GM21526 (cell line): ENCODE data around the gene SLC6A7.

ENCODE experiments used
- ATAC-seq: cut with Tn5 transposase; IDR thresholded peaks from one replicate; pipeline ENCODE4 v1.9.1; 2021; ENCODE audit warnings: moderate library complexity; ENCODE audit not compliant: unreplicated experiment, low FRiP score

The SLC6A7 gene

DNA sequence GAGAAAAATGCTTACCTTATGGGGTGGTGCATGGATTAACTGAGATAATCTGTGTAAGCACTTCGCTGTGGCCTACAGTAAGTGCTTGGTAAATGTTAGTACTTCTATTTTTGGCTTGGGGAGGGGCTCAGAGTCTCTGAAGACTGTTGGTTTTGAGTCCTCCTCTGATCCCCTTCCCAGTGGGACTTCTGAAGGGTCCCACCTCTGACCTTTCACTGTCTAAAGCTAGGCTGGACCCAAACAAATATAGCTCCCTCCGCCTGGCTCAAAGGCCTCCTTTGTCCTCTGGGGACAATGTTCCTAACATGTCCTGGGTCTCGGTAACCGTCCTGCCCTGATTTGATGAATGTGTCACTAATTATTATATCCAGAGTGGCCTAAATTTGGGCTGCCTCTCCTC is 64.9 kb downstream of the SLC6A7 start:
- no peak for ATAC-seq

DNA sequence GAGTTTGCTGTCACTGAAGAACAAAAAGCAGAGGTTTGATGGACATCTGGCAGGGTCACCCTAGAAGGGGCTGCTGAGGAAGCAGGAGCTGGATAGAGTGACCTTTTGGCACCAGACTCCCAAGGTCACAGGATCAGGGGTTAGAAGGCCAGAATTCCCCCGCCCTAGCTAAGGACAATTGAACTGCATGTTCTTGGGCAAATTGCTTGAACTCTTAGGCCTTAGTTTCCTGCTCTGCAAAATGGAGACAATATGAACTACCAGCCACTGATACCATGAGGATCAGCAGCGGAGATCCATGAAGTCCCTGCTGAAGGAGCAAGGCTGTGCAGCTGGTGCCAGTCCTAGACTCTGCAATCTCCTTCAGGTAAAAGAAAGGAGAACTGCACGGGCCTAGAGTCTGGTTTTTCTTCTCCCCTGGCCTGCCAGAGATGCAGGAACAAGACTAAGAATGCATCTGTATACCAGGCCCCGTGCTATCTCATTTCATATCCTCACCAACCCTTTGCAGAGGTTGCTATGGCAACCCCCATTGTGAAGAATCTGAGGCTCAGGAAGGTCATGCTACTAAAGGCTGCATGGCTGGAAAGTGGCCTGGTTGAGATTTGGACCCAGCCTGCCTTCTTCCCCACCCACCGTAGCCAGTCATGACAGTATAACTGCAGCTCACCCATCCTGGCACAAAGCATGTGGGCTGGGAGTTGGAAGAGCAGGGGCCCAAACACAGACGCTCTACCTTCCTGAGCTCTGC is 66.0 kb downstream of the SLC6A7 start:
- no peak for ATAC-seq

DNA sequence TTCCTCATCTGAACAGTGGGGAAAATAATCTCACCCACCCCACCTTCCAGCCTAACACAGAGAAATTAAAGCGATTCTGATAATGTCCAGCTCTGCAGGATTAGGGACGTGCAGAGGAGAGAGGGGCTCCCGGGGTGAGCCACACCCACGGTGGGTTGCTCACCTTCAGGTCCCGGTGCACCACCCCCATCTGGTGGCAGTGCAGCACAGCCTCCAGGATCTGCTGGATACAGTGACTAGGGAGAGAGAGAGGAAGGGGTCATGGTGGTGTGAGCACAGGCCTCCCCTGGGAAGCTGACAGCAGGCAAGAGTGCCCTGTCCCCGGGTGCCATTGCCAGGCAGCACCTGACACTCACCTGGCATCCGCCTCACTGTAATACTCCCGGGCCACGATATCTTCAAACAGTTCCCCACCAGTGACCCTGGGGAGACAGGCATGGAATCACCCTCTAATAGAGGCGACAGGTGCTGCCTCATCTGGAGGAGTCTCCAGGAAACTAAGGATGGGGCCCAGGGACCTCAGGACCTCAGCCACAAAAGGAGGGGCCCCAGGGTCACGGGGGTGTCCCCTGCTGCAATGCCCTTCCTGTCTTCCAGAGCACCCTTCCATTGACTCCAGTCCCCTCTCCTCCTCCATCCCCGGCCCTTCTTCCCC is 66.7 kb downstream of the SLC6A7 start:
- ATAC-seq: no peak

DNA sequence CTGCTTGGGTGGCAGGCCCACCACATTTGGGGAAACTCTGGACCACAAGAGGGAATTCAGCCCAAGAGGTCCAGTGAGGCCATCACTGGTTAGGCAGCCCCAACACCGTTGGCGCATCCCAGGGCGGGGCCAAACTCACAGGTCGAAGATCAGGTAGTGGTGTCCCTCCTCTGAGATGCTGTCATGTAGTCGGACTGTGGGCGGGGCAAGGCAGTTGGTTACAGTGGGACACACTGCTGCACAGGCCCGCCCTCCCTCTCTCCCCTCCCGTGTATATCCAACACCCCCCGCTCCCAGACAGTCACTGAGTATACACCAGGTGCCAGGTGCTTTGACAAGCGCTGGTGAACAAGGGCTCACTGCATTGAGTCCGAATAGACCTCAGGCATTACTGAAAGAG is 67.6 kb downstream of the SLC6A7 start:
- no peak for ATAC-seq

DNA sequence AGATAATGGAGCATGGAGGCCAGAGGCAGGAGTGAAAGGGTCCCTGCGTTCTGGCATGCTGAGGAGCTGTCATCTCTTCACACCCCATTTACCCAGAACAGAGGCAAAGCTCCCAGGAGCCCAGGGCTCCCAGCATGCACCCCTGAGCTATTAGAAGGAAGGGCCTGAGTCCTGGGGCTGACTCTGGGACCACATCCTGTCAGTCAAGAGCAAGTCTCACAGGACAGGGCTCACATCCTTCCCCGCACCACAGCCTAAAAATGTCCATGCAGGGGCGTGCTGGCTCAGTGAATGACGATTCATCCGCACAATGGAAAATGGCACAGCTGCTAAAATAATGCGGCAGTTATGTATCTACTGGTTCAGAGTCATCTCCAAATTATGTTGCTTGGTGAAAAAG is 68.3 kb downstream of the SLC6A7 start:
- ATAC-seq: no peak
